ENCODE data around the gene VSTM4.

GRCh38 chr10:49104323-49104722 is 11.0 kb downstream of the VSTM4 start:
- TF ChIP-seq POLR2A (IDR thresholded peaks at IDR 0.05; ENCODE audit: low read length), result no peak
- no peak for TF ChIP-seq GATA1 (IDR thresholded peaks at IDR 0.05; ENCODE audit: low read depth, low read length)

All from erythroblast (primary cell).